ENCODE results near the gene WDR54.

The WDR54 gene

GRCh38 chr2:74421221-74421870, at the start of gene WDR54, which contains the start of gene C2orf81:
WDR54 (plus strand) TSS chr2:74421730; CDS start chr2:74422154, 424 bp downstream.
C2orf81 (minus strand) TSS chr2:74421619; CDS start chr2:74421560, 59 bp downstream.
- peak; percentile 93 for FAIRE-seq

GRCh38 chr2:74372674-74373073, 48.9 kb upstream of the WDR54 start:
- no peak for DNase-seq (ENCODE audit: insufficient read length, low spot score)
- no peak for FAIRE-seq

More at GRCh38 chr2:74421221-74421870, at the start of gene WDR54, which contains the start of gene C2orf81:
- DNase-seq (ENCODE audit: insufficient read length, low spot score): peak; percentile 95

- DNase-seq (ENCODE audit: insufficient read length, low spot score) (no peak), FAIRE-seq (no peak)
Observed at GRCh38 chr2:74373221-74373676, 48.3 kb upstream of the WDR54 start.

GRCh38 chr2:74373985-74374384, 47.5 kb upstream of the WDR54 start:
- DNase-seq (ENCODE audit: insufficient read length, low spot score) (no peak), FAIRE-seq (no peak)

- no peak for FAIRE-seq
- no peak for DNase-seq (ENCODE audit: insufficient read length, low spot score)
Observed at GRCh38 chr2:74374509-74375205, 46.9 kb upstream of the WDR54 start.

- no peak for DNase-seq (ENCODE audit: insufficient read length, low spot score)
- no peak for FAIRE-seq
Observed at GRCh38 chr2:74375838-74376237, 45.7 kb upstream of the WDR54 start.

- DNase-seq (ENCODE audit: insufficient read length, low spot score) (no peak), FAIRE-seq (no peak)
Observed at GRCh38 chr2:74378007-74378406, 43.5 kb upstream of the WDR54 start.

- peak; percentile 51 for FAIRE-seq
- DNase-seq (ENCODE audit: insufficient read length, low spot score): peak; percentile 31
Observed at GRCh38 chr2:74379851-74380789, 41.4 kb upstream of the WDR54 start, which contains the start of gene DCTN1. DCTN1 (minus strand) TSS chr2:74380311; CDS start chr2:74380037, 274 bp downstream.

GRCh38 chr2:74381751-74382150, 39.8 kb upstream of the WDR54 start:
- FAIRE-seq (no peak), DNase-seq (ENCODE audit: insufficient read length, low spot score) (no peak)

GRCh38 chr2:74383254-74383653, 38.3 kb upstream of the WDR54 start:
- FAIRE-seq (no peak), DNase-seq (ENCODE audit: insufficient read length, low spot score) (no peak)

GRCh38 chr2:74384051-74384450, 37.5 kb upstream of the WDR54 start:
- DNase-seq (ENCODE audit: insufficient read length, low spot score) (no peak), FAIRE-seq (no peak)

- no peak for FAIRE-seq
- DNase-seq (ENCODE audit: insufficient read length, low spot score): no peak
Observed at GRCh38 chr2:74385396-74385795, 36.1 kb upstream of the WDR54 start.

- DNase-seq (ENCODE audit: insufficient read length, low spot score): no peak
- FAIRE-seq: no peak
Observed at GRCh38 chr2:74387346-74387745, 34.2 kb upstream of the WDR54 start.

- DNase-seq (ENCODE audit: insufficient read length, low spot score): no peak
- FAIRE-seq: no peak
Observed at GRCh38 chr2:74390606-74391005, 30.9 kb upstream of the WDR54 start.

- FAIRE-seq (no peak), DNase-seq (ENCODE audit: insufficient read length, low spot score) (no peak)
Observed at GRCh38 chr2:74391209-74391579, 30.3 kb upstream of the WDR54 start.

- peak; percentile 91 for FAIRE-seq
- peak; percentile 83 for DNase-seq (ENCODE audit: insufficient read length, low spot score)
Observed at GRCh38 chr2:74391580-74392448, 29.7 kb upstream of the WDR54 start.

- FAIRE-seq (no peak), DNase-seq (ENCODE audit: insufficient read length, low spot score) (no peak)
Observed at GRCh38 chr2:74392449-74392743, 29.1 kb upstream of the WDR54 start.

GRCh38 chr2:74393525-74393924, 28.0 kb upstream of the WDR54 start:
- DNase-seq (ENCODE audit: insufficient read length, low spot score) (no peak), FAIRE-seq (no peak)

- no peak for FAIRE-seq
Observed at GRCh38 chr2:74396149-74396548, 25.4 kb upstream of the WDR54 start.

GRCh38 chr2:74399785-74400184, 21.7 kb upstream of the WDR54 start:
- FAIRE-seq (peak; percentile 61), DNase-seq (ENCODE audit: insufficient read length, low spot score) (no peak)

More at GRCh38 chr2:74396149-74396548, 25.4 kb upstream of the WDR54 start:
- DNase-seq (ENCODE audit: insufficient read length, low spot score): no peak

Measured in GM19239 (cell line).